TTC549 (cell line): ENCODE data around the gene ZBTB42.

Experiments used
- FAIRE-seq: peaks from 2 replicates; lab custom pipeline; 2012; peaks lifted over from hg19 to GRCh38; lab: Jason Lieb, UNC

The ZBTB42 gene

GRCh38 chr14:104795781-104796686 lies 4.9 kb upstream of the ZBTB42 start:
- FAIRE-seq = no peak

- FAIRE-seq = no peak
Measured at GRCh38 chr14:104796687-104797081, 4.2 kb upstream of the ZBTB42 start.

GRCh38 chr14:104797115-104798044 lies 3.5 kb upstream of the ZBTB42 start:
- FAIRE-seq = no peak

GRCh38 chr14:104798300-104799243 lies 2.3 kb upstream of the ZBTB42 start:
- no peak for FAIRE-seq

- peak; percentile 41 for FAIRE-seq
Measured at GRCh38 chr14:104799244-104800014, 1.5 kb upstream of the ZBTB42 start.

GRCh38 chr14:104800015-104800770 lies 708 bp upstream of the ZBTB42 start:
- FAIRE-seq = no peak

- FAIRE-seq = no peak
Measured at GRCh38 chr14:104801520-104802393, 856 bp downstream of the ZBTB42 start.

- FAIRE-seq = no peak
Measured at GRCh38 chr14:104802394-104803184, 1.7 kb downstream of the ZBTB42 start.

GRCh38 chr14:104803280-104803911 lies 2.5 kb downstream of the ZBTB42 start:
- no peak for FAIRE-seq

GRCh38 chr14:104803912-104804410 lies 3.1 kb downstream of the ZBTB42 start:
- no peak for FAIRE-seq

- no peak for FAIRE-seq
Measured at GRCh38 chr14:104804481-104805325, 3.8 kb downstream of the ZBTB42 start.

GRCh38 chr14:104805326-104805678 lies 4.4 kb downstream of the ZBTB42 start:
- FAIRE-seq = no peak

- no peak for FAIRE-seq
Measured at GRCh38 chr14:104805941-104806624, 5.2 kb downstream of the ZBTB42 start.

- no peak for FAIRE-seq
Measured at GRCh38 chr14:104806625-104807465, 5.9 kb downstream of the ZBTB42 start.

- FAIRE-seq = no peak
Measured at GRCh38 chr14:104808456-104808855, 7.6 kb downstream of the ZBTB42 start.
